K562 (cell line): ENCODE measurements around the gene TXNDC15. TPM values are rescaled to one million over a fixed set of nuclear protein-coding genes. Genes with fewer than 3 reads are reported as not detected.

Experiments
- BRF2 ChIP-seq: IDR thresholded peaks from 3 replicates; pipeline ENCODE4 v1.6.1; 2011; ENCODE audit warnings: borderline replicate concordance, mild to moderate bottlenecking; ENCODE audit not compliant: insufficient read length, insufficient read depth
- DPF2 ChIP-seq: fragments of 450-650 bp; IDR thresholded peaks from 2 replicates; pipeline ENCODE4 v1.6.1; 2016
- HBP1 ChIP-seq: fragments of 450-650 bp; formaldehyde crosslinking; IDR thresholded peaks from 2 replicates; pipeline ENCODE4 v1.4.0; 2022; ENCODE audit warnings: missing genetic modification characterization
- KLF13 ChIP-seq: fragments of 450-650 bp; IDR thresholded peaks from 2 replicates; pipeline ENCODE4 v1.6.1; 2016; ENCODE audit warnings: missing genetic modification characterization, low read depth, mild to moderate bottlenecking, missing compliant biosample characterization, moderate library complexity, borderline replicate concordance
- NFRKB ChIP-seq: fragments of 450-650 bp; IDR thresholded peaks from 2 replicates; pipeline ENCODE4 v1.6.1; 2016; ENCODE audit warnings: low read depth
- NR4A1 ChIP-seq, 2 experiments: fragments of 250-450 bp in 1 of 2; fragments of 450-650 bp in 1 of 2; sonication (Bioruptor Pico) in 1 of 2; IDR thresholded peaks; 2 replicates each; pipeline versions ENCODE4 v1.4.0 to v1.6.1; 2016 to 2020; ENCODE audit warnings: mild to moderate bottlenecking in 2 of 2, missing compliant biosample characterization in 1 of 2, missing genetic modification characterization in 1 of 2, moderate library complexity in 1 of 2
- POLR2AphosphoS5 ChIP-seq: IDR thresholded peaks from 2 replicates; pipeline ENCODE4 v1.6.1; 2011; ENCODE audit warnings: mild to moderate bottlenecking, low read depth, low read length, moderate library complexity; ENCODE audit not compliant: control insufficient read depth, insufficient read depth
- POLR2G ChIP-seq: fragments of 200-400 bp; formaldehyde crosslinking; IDR thresholded peaks from 2 replicates; pipeline ENCODE4 v1.6.1; 2017; ENCODE audit warnings: low read depth, mild to moderate bottlenecking, antibody characterized with exemption, low read length, moderate library complexity
- RBM14 ChIP-seq: fragments of 200-400 bp; formaldehyde crosslinking; IDR thresholded peaks from 2 replicates; pipeline ENCODE4 v1.6.1; 2018; ENCODE audit warnings: low read depth, mild to moderate bottlenecking, low read length, moderate library complexity, borderline replicate concordance; ENCODE audit not compliant: insufficient read depth
- RBM34 ChIP-seq: fragments of 200-400 bp; formaldehyde crosslinking; IDR thresholded peaks from 2 replicates; pipeline ENCODE4 v1.6.1; 2018; ENCODE audit warnings: low read length, borderline replicate concordance; ENCODE audit not compliant: insufficient read depth
- SIRT6 ChIP-seq: IDR thresholded peaks from one replicate; pipeline ENCODE4 v1.6.1; 2012; ENCODE audit warnings: low read depth, mild to moderate bottlenecking, control low read depth, inconsistent platforms, low read length, moderate library complexity
- SMAD3 ChIP-seq: fragments of 450-650 bp; formaldehyde crosslinking; conservative IDR thresholded peaks from 2 replicates; pipeline ENCODE4 v1.4.0; 2020; ENCODE audit warnings: mild to moderate bottlenecking
- ZBTB1 ChIP-seq: sonication (generic); formaldehyde crosslinking; IDR thresholded peaks from 2 replicates; pipeline ENCODE4 v1.8.1; 2023; ENCODE audit warnings: missing genetic modification reagents, low read depth, mild to moderate bottlenecking, borderline replicate concordance
- ZFP36 ChIP-seq: fragments of 150-350 bp; IDR thresholded peaks from 2 replicates; pipeline ENCODE4 v1.6.1; 2018; ENCODE audit warnings: low read length, low read depth; ENCODE audit not compliant: partially characterized antibody
- ZNF79 ChIP-seq: fragments of 250-450 bp; sonication (Bioruptor Pico); IDR thresholded peaks from 2 replicates; pipeline ENCODE4 v1.4.0; 2020; ENCODE audit warnings: low read depth, mild to moderate bottlenecking, moderate library complexity
- polyA plus RNA-seq, 8 experiments: library from polyadenylated mRNA; depleted of rRNA in 4 of 8; stranded (reverse) in 5 of 8; unstranded in 3 of 8; fragments of >200 nt; fragmentation: Nextera tagmentation in 2 of 8; fragmentation: Illumina TruSeq in 1 of 8; extraction: Ambion mirVana in 2 of 8; extraction: Trizol in 1 of 8; gene quantifications; 2 replicates each; pipeline versions ENCODE4 v1.2.1 to v1.2.3, GENCODE V29; 2011 to 2014; ENCODE audit warnings: inconsistent platforms in 1 of 8, missing spikeins in 1 of 8
- total RNA-seq, 7 experiments: library from RNA; depleted of rRNA in 6 of 7; stranded (reverse); fragments of >200 nt in 6 of 7; fragmentation: Illumina TruSeq in 2 of 7; extraction: Trizol in 2 of 7; gene quantifications; 2 replicates each; pipeline versions ENCODE4 v1.2.1 to v1.2.3, GENCODE V29; 2011 to 2021; ENCODE audit warnings: low replicate concordance in 1 of 7
- TF ChIP-seq, protein P1 (sequence below): fragments of 250-450 bp; sonication (Bioruptor Pico); IDR thresholded peaks from 2 replicates; pipeline ENCODE4 v1.4.0; 2020; ENCODE audit warnings: borderline replicate concordance
- TF ChIP-seq, protein P2 (sequence below): fragments of 450-650 bp; IDR thresholded peaks from 2 replicates; pipeline ENCODE4 v1.6.1; 2016; ENCODE audit warnings: antibody characterized with exemption

The TXNDC15 gene
- total and polyA plus RNA-seq, 9 of the 15 experiments (the other 6 are each of a cell fraction or from before 2014, with no cell fraction given), result 3.0 to 15.4 (median 12.3) TPM

DNA sequence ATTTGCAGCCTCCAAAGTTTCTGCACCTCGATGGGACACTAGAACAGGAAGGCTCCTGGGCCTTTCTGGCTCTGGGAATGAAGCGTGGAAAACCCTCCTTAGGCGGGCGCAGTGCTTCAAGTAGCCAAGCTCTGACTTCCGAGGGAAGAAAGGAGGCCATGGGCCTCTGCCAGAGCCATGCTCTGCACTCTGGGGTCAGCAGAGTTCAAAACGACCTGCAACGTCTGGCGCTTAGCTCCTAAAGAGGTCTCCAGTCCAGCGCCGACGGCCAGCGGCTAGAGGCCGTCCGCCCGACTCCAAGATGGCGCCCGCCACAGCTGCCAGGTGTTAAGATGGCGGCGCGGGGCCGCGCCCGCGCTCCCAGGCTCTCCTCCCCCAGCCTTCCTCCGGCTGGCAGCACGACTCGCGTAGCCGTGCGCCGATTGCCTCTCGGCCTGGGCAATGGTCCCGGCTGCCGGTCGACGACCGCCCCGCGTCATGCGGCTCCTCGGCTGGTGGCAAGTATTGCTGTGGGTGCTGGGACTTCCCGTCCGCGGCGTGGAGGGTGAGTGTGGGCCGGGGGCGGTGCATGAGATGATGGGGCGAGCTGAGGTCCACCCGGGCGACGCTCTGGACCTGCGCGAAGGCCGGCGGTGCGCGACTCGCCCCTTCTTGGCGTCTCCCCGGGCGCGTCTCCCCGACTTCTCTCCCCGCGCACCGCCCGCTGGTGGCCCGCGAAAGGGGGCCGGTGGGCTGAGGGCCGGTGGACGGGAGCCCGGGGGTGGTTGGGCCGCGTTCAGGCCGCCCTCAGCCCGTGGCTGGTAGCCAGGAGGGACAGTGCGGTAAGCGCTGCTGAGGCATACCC, at the start of gene TXNDC15 (continued):
- TF ChIP-seq POLR2G (peak; percentile 98), ZFP36 (peak; percentile 15), BRF2 (no peak), NFRKB (peak; percentile 92), HBP1 (CRISPR knock-in tag) (no peak), RBM34 (0 out of 2 replicates have a peak, but pooled peaks have one; percentile 89), ZNF79 (CRISPR knock-in tag) (0 out of 2 replicates have a peak, but pooled peaks have one; percentile 10), DPF2 (no peak), SIRT6 (no peak), SMAD3 (CRISPR knock-in tag) (no peak), NR4A1 (CRISPR knock-in tag; IDR thresholded peaks at IDR 0.05) (no peak), NR4A1 (tag; IDR thresholded peaks at IDR 0.05) (0 out of 2 replicates have a peak, but pooled peaks have one; percentile 36), ZBTB1 (CRISPR knock-in tag) (peak; percentile 24; the same call in 1 of the 2 replicates), KLF13 (tag) (peak; percentile 50; the same call in 1 of the 2 replicates), POLR2AphosphoS5 (peak; percentile 43; the same call in 1 of the 2 replicates), RBM14 (no peak)
- TF ChIP-seq, protein P1, sequence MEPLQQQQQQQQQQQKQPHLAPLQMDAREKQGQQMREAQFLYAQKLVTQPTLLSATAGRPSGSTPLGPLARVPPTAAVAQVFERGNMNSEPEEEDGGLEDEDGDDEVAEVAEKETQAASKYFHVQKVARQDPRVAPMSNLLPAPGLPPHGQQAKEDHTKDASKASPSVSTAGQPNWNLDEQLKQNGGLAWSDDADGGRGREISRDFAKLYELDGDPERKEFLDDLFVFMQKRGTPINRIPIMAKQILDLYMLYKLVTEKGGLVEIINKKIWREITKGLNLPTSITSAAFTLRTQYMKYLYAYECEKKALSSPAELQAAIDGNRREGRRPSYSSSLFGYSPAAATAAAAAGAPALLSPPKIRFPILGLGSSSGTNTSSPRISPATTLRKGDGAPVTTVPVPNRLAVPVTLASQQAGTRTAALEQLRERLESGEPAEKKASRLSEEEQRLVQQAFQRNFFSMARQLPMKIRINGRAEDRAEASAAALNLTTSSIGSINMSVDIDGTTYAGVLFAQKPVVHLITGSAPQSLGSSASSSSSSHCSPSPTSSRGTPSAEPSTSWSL (CRISPR knock-in tag), result no peak
- TF ChIP-seq, protein P2, sequence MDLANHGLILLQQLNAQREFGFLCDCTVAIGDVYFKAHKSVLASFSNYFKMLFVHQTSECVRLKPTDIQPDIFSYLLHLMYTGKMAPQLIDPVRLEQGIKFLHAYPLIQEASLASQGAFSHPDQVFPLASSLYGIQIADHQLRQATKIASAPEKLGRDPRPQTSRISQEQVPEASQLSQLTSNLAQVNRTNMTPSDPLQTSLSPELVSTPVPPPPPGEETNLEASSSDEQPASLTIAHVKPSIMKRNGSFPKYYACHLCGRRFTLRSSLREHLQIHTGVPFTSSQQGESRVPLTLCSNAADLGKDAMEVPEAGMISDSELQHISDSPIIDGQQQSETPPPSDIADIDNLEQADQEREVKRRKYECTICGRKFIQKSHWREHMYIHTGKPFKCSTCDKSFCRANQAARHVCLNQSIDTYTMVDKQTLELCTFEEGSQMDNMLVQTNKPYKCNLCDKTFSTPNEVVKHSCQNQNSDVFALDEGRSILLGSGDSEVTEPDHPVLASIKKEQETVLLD, result no peak
